Bronchial epithelial cell (primary cell): ENCODE measurements around the gene MYBPHL. TPM values are rescaled to one million over a fixed set of nuclear protein-coding genes. Genes with fewer than 3 reads are reported as not detected.
"Not testable (repeated sequence)": the region's sequence is repeated elsewhere in the genome, so short reads cannot be mapped to it uniquely, and the experiment has no call there.

Experiments
- DNase-seq: peaks from one replicate; pipeline ENCODE4 v3.0.0-alpha.2; 2010; ENCODE audit warnings: low read depth
- FAIRE-seq: peaks from 2 replicates; lab custom pipeline; 2011; peaks lifted over from hg19 to GRCh38; lab: Jason Lieb, UNC
- H3K27me3 ChIP-seq: 2 replicates; pipeline ENCODE4 v1.5.1; 2011; ENCODE audit warnings: low read length; ENCODE audit not compliant: control insufficient read depth, insufficient read depth
- H3K36me3 ChIP-seq: 2 replicates; pipeline ENCODE4 v1.5.1; 2011; ENCODE audit warnings: low read length; ENCODE audit not compliant: control insufficient read depth, insufficient read depth
- H3K4me3 ChIP-seq: 2 replicates; pipeline ENCODE4 v1.5.1; 2011; ENCODE audit warnings: mild to moderate bottlenecking, low read depth, low read length, control low read depth
- total RNA-seq: library from RNA; depleted of rRNA; stranded (reverse); fragments of >200 nt; gene quantifications from 2 replicates; pipeline ENCODE4 v1.2.1, GENCODE V29; 2014
- TF ChIP-seq, protein P1 (sequence below): IDR thresholded peaks from 2 replicates; pipeline ENCODE4 v1.5.1; 2011; ENCODE audit warnings: mild to moderate bottlenecking, moderate library complexity, low read length, control low read depth, inconsistent platforms; ENCODE audit not compliant: insufficient read depth, severe bottlenecking

The MYBPHL gene
- total RNA-seq, 1 donor from 2014 or later, result 0.26 TPM

- FAIRE-seq (no peak), DNase-seq (no peak)
- Histone ChIP-seq H3K27me3 (no peaks in the 10 kb centered on the region), H3K36me3 (no peaks in the 10 kb centered on the region), H3K4me3 (no peak overlapping the region)
- TF ChIP-seq, protein P1, sequence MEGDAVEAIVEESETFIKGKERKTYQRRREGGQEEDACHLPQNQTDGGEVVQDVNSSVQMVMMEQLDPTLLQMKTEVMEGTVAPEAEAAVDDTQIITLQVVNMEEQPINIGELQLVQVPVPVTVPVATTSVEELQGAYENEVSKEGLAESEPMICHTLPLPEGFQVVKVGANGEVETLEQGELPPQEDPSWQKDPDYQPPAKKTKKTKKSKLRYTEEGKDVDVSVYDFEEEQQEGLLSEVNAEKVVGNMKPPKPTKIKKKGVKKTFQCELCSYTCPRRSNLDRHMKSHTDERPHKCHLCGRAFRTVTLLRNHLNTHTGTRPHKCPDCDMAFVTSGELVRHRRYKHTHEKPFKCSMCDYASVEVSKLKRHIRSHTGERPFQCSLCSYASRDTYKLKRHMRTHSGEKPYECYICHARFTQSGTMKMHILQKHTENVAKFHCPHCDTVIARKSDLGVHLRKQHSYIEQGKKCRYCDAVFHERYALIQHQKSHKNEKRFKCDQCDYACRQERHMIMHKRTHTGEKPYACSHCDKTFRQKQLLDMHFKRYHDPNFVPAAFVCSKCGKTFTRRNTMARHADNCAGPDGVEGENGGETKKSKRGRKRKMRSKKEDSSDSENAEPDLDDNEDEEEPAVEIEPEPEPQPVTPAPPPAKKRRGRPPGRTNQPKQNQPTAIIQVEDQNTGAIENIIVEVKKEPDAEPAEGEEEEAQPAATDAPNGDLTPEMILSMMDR, result no peak
Observed at GRCh38 chr1:109292364-109292763, 14.4 kb downstream of the MYBPHL start.

GRCh38 chr1:109290998-109291397, 15.8 kb downstream of the MYBPHL start:
- no peak for DNase-seq
- Histone ChIP-seq H3K36me3 (no peaks in the 10 kb centered on the region), H3K27me3 (no peaks in the 10 kb centered on the region), H3K4me3 (no peak overlapping the region)
- no peak for FAIRE-seq
- TF ChIP-seq, protein P1, result no peak

GRCh38 chr1:109290137-109290536, 16.7 kb downstream of the MYBPHL start:
- no peaks in the 10 kb centered on the region for H3K36me3 ChIP-seq
- no peaks in the 10 kb centered on the region for H3K27me3 ChIP-seq
- TF ChIP-seq, protein P1, result no peak
- H3K4me3 ChIP-seq, result no peak overlapping the region
- FAIRE-seq (no peak), DNase-seq (no peak)

- FAIRE-seq, H3K4me3 ChIP-seq, H3K36me3 ChIP-seq, H3K27me3 ChIP-seq, DNase-seq: not testable (repeated sequence)
Observed at GRCh38 chr1:109286762-109287161, 20.0 kb downstream of the MYBPHL start.

DNA sequence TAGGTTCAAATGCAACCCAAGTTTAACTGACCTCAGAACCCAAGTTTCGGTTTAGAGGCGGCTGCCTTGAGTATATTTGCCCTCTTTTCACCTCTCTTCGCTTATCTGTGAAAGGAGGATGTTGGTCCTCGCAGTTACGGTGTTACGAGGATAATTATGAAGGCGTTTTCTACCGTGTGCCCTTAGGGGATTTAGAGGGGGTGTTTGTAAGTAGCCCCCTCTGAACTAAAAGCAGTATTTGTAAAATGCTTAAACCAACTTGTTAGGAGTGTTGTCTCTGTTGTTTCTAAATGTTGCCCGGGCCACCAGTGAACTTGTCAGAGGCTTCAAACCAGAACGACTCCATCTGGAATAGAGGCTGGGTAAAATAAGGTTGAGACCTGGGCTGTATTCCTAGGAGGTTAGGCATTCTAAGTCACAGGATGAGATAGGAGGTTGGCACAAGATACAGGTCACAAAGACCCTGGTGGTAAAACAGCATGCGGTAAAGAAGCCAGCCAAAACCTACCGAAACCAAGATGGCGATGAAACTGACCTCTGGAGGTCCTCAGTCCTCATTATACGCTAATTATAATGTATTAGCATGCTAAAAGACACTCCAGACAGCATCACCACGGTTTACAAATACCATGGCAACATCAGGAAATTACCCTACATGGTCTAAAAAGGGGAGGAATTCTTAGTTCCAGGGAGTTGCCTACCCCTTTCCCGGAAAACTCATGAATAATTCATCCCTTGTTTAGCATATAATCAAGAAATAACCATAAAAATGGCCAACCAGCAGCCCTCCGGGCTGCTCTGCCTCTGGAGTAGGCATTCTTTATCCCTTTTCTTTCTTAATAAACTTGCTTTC, 22.8 kb downstream of the MYBPHL start:
- FAIRE-seq, result no peak
- Histone ChIP-seq H3K36me3 (peaks cover 1% of the 10 kb centered on the region), H3K4me3 (peak overlapping the region; percentile 67), H3K27me3 (no peaks in the 10 kb centered on the region)
- no peak for DNase-seq
- TF ChIP-seq, protein P1, result no peak

DNA sequence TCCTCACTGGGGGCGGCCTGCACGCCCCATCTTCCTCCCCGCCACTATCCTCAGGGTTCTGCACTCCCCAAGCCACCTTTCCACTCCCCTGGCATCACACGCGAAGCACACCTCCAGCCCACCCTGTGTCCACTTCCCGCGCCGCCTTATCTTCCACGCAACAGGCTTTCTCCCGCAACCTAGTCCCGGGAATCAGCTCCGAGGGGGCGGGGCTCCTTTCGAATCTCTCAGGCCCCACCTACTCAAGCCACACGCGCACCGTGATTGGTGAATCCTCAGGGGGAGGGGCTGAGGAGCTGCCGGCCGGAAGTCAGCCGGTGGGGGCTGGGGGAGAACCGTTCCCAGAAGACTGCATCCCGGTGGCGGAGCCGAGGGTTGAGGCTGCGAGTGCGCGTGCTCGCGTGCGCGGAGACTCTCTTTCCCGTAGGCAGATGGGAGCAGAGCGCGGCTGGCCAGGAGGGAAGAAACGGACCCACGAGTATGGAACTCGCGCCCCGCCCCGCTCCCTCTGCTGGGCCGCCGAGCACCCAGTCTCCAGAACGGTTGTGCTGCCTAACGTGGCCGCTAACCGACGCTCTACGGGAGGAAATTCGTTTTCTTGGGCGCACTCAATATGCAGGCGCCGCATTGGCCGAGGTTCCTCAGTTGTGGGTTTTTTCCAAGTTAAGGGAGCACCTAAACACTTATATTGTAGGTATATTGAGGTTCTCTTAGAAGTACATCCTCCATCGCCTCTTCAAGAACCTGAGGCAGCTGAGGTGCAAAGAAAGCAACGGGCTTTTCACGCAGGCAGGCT, 23.7 kb downstream of the MYBPHL start, which contains the start of gene PSRC1:
PSRC1 (minus strand) TSS at position 194 of the 796 bp plus-strand sequence.
- Histone ChIP-seq H3K27me3 (no peaks in the 10 kb centered on the region), H3K36me3 (peaks cover 1% of the 10 kb centered on the region), H3K4me3 (peak within 1 kb of the TSS; percentile 67)
- peak; percentile 89 for DNase-seq
- TF ChIP-seq, protein P1, result peak; percentile 77
- no peak for FAIRE-seq
